CD4-positive, alpha-beta T cell treated with Interleukin-6 for 4 hours (primary cell): ENCODE data around the gene CLIC4.
"Not testable (repeated sequence)": the region's sequence is repeated elsewhere in the genome, so short reads cannot be mapped to it uniquely, and the experiment has no call there.

ENCODE experiments used
- DNase-seq: peaks from one replicate; pipeline ENCODE4 v3.0.0-alpha.2; 2020; ENCODE audit warnings: mixed read lengths

The CLIC4 gene

GRCh38 chr1:24720152-24720551, 25.1 kb upstream of the CLIC4 start:
- no peak for DNase-seq

- DNase-seq: no peak
Measured at GRCh38 chr1:24721533-24721932, 23.7 kb upstream of the CLIC4 start.

- not testable (repeated sequence) for DNase-seq
Measured at GRCh38 chr1:24722073-24723035, 22.9 kb upstream of the CLIC4 start.

GRCh38 chr1:24724345-24725208, 20.7 kb upstream of the CLIC4 start:
- no peak for DNase-seq

GRCh38 chr1:24725209-24725651, 20.0 kb upstream of the CLIC4 start:
- no peak for DNase-seq

- DNase-seq: no peak
Measured at GRCh38 chr1:24726741-24727140, 18.5 kb upstream of the CLIC4 start.

GRCh38 chr1:24727501-24728216, 17.6 kb upstream of the CLIC4 start:
- DNase-seq: no peak

- DNase-seq: no peak
Measured at GRCh38 chr1:24728982-24729381, 16.3 kb upstream of the CLIC4 start.

- DNase-seq: no peak
Measured at GRCh38 chr1:24732186-24732885, 12.9 kb upstream of the CLIC4 start.

- not testable (repeated sequence) for DNase-seq
Measured at GRCh38 chr1:24733342-24733741, 11.9 kb upstream of the CLIC4 start.

GRCh38 chr1:24735156-24735508, 10.1 kb upstream of the CLIC4 start:
- DNase-seq: no peak

GRCh38 chr1:24735509-24736375, 9.5 kb upstream of the CLIC4 start:
- no peak for DNase-seq

- DNase-seq: no peak
Measured at GRCh38 chr1:24737368-24738117, 7.7 kb upstream of the CLIC4 start.

- no peak for DNase-seq
Measured at GRCh38 chr1:24739241-24739640, 6.0 kb upstream of the CLIC4 start.

GRCh38 chr1:24742090-24742938, 2.9 kb upstream of the CLIC4 start:
- DNase-seq: no peak

- DNase-seq: no peak
Measured at GRCh38 chr1:24743404-24744211, 1.6 kb upstream of the CLIC4 start.

- DNase-seq: peak; percentile 33
Measured at GRCh38 chr1:24745711-24746413, 615 bp downstream of the CLIC4 start.
